Peyer's patch (tissue), 4 donors: ENCODE results near the gene LIME1. TPM values are rescaled to one million over a fixed set of nuclear protein-coding genes. Genes with fewer than 3 reads are reported as not detected.

ENCODE experiments used
- DNase-seq, 3 donors: peaks; one replicate each; pipeline ENCODE4 v3.0.0-alpha.2; 2017 to 2019
- H3K27ac ChIP-seq, 4 donors: fragments of 200-600 bp; sonication (generic); one replicate each; pipeline ENCODE4 v1.5.1; 2016 to 2019
- H3K27me3 ChIP-seq, 2 donors: fragments of 200-600 bp; sonication (generic); one replicate each; pipeline ENCODE4 v1.5.1; 2019
- H3K36me3 ChIP-seq, 3 donors: fragments of 200-600 bp; sonication (generic); one replicate each; pipeline ENCODE4 v1.5.1; 2016 to 2019
- H3K4me1 ChIP-seq, 4 donors: fragments of 200-600 bp; sonication (generic); one replicate each; pipeline ENCODE4 v1.5.1; 2016 to 2019
- H3K4me3 ChIP-seq, 4 donors: fragments of 200-600 bp; sonication (generic); 1 replicate in 3 of 4; 2 replicates in 1 of 4; pipeline ENCODE4 v1.5.1; 2016 to 2019; ENCODE audit warnings: mild to moderate bottlenecking in 1 of 4
- H3K9me3 ChIP-seq, 4 donors: fragments of 200-600 bp; sonication (generic); one replicate each; pipeline ENCODE4 v1.5.1; 2016 to 2019; ENCODE audit warnings: mild to moderate bottlenecking in 1 of 4
- CTCF ChIP-seq, 6 experiments: fragments of 450-650 bp in 4 of 6; fragments of 200-600 bp in 2 of 6; sonication (generic) in 1 of 6; IDR thresholded peaks; one replicate each; pipeline ENCODE4 v1.5.1; 2017 to 2019; ENCODE audit warnings: antibody characterized with exemption in 6 of 6, mild to moderate bottlenecking in 3 of 6, moderate library complexity in 1 of 6
- POLR2A ChIP-seq, 2 donors: fragments of 450-650 bp; IDR thresholded peaks; one replicate each; pipeline ENCODE4 v1.5.1; 2017; ENCODE audit warnings: antibody characterized with exemption in 2 of 2, mild to moderate bottlenecking in 2 of 2, moderate library complexity in 2 of 2
- total RNA-seq, 4 donors: library from RNA; depleted of rRNA; stranded (reverse); fragments of >200 nt; gene quantifications; one replicate each; pipeline ENCODE4 v1.1.0, GENCODE V29; 2016

LIME1 gene
- total RNA-seq, 4 donors from 2014 or later: 32.6 to 55.3 (median 41.0) TPM

DNA sequence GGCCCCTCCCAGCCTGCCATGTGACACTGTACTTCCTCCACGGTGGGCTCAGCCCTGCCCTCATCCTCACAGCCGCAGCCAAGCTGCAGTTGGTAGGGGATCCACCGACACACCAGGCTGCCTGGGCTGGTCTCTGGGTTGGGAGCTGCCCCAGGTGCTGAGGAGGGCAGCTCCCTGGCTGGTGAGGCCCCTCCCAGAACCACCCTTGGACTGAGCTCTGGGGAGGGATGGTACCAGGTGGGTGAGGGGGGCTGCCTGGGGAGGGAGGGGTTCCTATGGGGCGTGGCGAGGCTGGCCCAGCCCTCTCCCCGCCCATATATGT lies 40.2 kb upstream of the LIME1 start:
- DNase-seq: peak in 1 of 3 donors; percentile 69
- peak overlapping the region in 1 of 4 donors; percentile 12 for H3K27ac ChIP-seq
- H3K4me3 ChIP-seq: peak overlapping the region in 3 of 4 donors; percentile 28 to 38 (median 31)

GRCh38 chr20:63696628-63697356 lies 39.7 kb upstream of the LIME1 start, which contains the start of gene TNFRSF6B:
TSS of gene TNFRSF6B (plus strand) at chr20:63696652. CDS start at chr20:63696768, 116 bp downstream.
- peak in 1 of 3 donors; percentile 56 for DNase-seq
- Histone ChIP-seq H3K36me3 (peaks cover 0 to 15% (median 0%) of the 10 kb centered on the region in 3 donors), H3K4me1 (peaks cover 9 to 48% (median 15%) of the 10 kb centered on the region in 4 donors), H3K4me3 (peak within 1 kb of the TSS in 3 of 4 donors; percentile 28 to 38 (median 31)), H3K9me3 (no peaks in the 10 kb centered on the region), H3K27ac (peak within 1 kb of the TSS in 2 of 4 donors; percentile 12 to 52), H3K27me3 (no peaks in the 10 kb centered on the region)
- TF ChIP-seq POLR2A (IDR thresholded peaks at IDR 0.05): no peak
- TF ChIP-seq CTCF (IDR thresholded peaks at IDR 0.05): no peak

More for the DNA sequence above, 40.2 kb upstream of the LIME1 start:
- Histone ChIP-seq H3K4me1 (peaks cover 9 to 52% (median 15%) of the 10 kb centered on the region in 4 donors), H3K27me3 (no peaks in the 10 kb centered on the region), H3K9me3 (no peaks in the 10 kb centered on the region), H3K36me3 (peaks cover 0 to 14% (median 0%) of the 10 kb centered on the region in 3 donors)
- TF ChIP-seq POLR2A (IDR thresholded peaks at IDR 0.05) (no peak), CTCF (IDR thresholded peaks at IDR 0.05) (no peak)

DNA sequence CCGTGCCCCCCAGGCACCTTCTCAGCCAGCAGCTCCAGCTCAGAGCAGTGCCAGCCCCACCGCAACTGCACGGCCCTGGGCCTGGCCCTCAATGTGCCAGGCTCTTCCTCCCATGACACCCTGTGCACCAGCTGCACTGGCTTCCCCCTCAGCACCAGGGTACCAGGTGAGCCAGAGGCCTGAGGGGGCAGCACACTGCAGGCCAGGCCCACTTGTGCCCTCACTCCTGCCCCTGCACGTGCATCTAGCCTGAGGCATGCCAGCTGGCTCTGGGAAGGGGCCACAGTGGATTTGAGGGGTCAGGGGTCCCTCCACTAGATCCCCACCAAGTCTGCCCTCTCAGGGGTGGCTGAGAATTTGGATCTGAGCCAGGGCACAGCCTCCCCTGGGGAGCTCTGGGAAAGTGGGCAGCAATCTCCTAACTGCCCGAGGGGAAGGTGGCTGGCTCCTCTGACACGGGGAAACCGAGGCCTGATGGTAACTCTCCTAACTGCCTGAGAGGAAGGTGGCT lies 39.1 kb upstream of the LIME1 start:
- no peaks in the 10 kb centered on the region for H3K9me3 ChIP-seq
- no peaks in the 10 kb centered on the region for H3K27me3 ChIP-seq
- peak overlapping the region in 1 of 4 donors; percentile 52 for H3K27ac ChIP-seq
- peaks cover 9 to 42% (median 15%) of the 10 kb centered on the region in 4 donors for H3K4me1 ChIP-seq
- H3K36me3 ChIP-seq: peaks cover 0 to 15% (median 0%) of the 10 kb centered on the region in 3 donors
- TF ChIP-seq POLR2A (IDR thresholded peaks at IDR 0.05) (no peak), CTCF (IDR thresholded peaks at IDR 0.05) (no peak)
- DNase-seq: no peak
- peak overlapping the region in 2 of 4 donors; percentile 28 to 31 for H3K4me3 ChIP-seq

DNA sequence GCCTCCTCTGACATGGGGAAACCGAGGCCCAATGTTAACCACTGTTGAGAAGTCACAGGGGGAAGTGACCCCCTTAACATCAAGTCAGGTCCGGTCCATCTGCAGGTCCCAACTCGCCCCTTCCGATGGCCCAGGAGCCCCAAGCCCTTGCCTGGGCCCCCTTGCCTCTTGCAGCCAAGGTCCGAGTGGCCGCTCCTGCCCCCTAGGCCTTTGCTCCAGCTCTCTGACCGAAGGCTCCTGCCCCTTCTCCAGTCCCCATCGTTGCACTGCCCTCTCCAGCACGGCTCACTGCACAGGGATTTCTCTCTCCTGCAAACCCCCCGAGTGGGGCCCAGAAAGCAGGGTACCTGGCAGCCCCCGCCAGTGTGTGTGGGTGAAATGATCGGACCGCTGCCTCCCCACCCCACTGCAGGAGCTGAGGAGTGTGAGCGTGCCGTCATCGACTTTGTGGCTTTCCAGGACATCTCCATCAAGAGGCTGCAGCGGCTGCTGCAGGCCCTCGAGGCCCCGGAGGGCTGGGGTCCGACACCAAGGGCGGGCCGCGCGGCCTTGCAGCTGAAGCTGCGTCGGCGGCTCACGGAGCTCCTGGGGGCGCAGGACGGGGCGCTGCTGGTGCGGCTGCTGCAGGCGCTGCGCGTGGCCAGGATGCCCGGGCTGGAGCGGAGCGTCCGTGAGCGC lies 38.5 kb upstream of the LIME1 start:
- DNase-seq: peak in 1 of 3 donors; percentile 49
- peaks cover 0 to 15% (median 0%) of the 10 kb centered on the region in 3 donors for H3K36me3 ChIP-seq
- H3K27ac ChIP-seq: peak overlapping the region in 2 of 4 donors; percentile 17 to 75
- peaks cover 9 to 36% (median 15%) of the 10 kb centered on the region in 4 donors for H3K4me1 ChIP-seq
- no peak overlapping the region for H3K4me3 ChIP-seq
- H3K9me3 ChIP-seq: no peaks in the 10 kb centered on the region
- H3K27me3 ChIP-seq: no peaks in the 10 kb centered on the region
- TF ChIP-seq POLR2A (IDR thresholded peaks at IDR 0.05) (no peak), CTCF (IDR thresholded peaks at IDR 0.05) (no peak)

DNA sequence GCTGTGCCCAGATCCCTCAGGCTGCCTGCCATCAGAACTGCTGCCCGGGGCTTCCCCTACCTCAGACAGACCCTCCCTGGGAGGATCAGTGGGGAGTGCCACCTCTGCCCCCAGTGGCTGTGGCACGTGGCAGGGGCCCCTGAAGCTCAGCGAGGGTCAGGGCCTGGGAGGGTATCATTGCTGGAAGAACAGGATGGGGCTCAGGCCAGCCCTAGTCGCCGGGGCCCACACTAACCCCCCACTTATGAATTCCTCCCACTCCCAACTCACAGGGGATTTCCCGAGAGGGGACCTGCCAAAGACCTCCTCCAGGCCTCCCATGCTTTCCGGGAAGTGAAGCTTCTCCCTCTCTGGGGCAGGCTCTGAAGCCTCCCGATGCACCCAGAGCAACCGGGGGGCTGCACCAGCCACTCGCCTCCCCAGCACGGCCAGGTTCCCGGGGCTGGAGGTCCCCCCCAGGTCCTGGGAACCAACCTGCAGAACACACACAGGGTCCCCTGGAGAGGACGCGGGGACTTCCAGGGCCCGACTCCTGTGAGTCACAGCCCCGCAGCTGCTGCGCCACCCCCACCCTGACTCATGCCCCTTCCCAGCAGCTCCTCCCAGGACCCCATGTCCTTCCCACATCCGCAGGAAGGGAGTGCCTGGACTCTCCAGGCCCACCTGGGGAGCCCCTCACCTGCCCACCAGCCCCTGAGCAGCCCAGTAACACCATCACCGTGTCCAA lies 37.6 kb upstream of the LIME1 start:
- Histone ChIP-seq H3K27ac (peak overlapping the region in 3 of 4 donors; percentile 38 to 75 (median 45)), H3K9me3 (no peaks in the 10 kb centered on the region), H3K4me1 (peaks cover 9 to 35% (median 15%) of the 10 kb centered on the region in 4 donors), H3K27me3 (no peaks in the 10 kb centered on the region), H3K4me3 (no peak overlapping the region), H3K36me3 (peaks cover 0 to 15% (median 0%) of the 10 kb centered on the region in 3 donors)
- peak in 2 of 3 donors; percentile 57 to 62 for DNase-seq
- TF ChIP-seq CTCF (IDR thresholded peaks at IDR 0.05): no peak
- TF ChIP-seq POLR2A (IDR thresholded peaks at IDR 0.05): no peak
